ENCODE measurements around the gene MS4A18.

The MS4A18 gene

DNA sequence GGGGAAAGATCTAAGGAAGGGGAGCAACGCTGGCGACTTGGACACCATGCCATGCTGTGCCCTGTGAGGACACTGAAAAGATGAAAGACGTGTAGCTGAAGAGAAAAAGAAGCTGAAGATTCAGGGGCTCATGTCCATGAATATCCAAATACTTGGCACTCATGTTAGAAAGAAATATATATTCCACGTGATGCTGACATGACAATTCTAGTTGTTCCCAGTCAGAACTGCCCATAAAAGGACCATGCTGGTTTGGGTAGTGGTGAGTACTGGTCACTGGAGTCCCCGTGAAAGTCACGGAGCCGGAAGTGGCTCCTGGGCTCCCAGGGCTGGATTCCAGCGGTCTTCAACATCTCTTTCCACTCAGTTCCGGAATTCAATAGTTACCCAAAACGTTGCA, 42.0 kb downstream of the MS4A18 start:
- no peak for DNase-seq (ENCODE audit: low read depth in 2 of 2)

DNA sequence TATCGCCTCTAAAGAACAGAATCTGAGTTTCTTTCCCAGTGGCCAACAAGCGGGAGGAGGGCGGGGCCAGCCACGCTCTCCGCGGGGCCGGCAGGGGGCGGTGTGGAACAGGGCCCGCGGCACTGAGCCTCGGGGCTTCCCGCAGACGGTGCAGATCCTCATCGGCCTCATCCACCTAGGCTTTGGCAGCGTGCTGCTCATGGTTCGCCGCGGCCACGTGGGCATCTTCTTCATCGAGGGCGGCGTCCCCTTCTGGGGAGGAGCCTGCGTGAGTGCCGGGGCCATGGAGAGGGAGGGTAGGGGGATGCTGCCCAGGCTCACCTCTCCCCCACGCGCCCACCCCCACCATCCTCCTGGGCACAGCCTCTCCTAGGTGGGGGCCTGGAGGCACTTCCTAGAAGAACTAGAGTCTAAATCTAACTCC, 42.9 kb downstream of the MS4A18 start:
- DNase-seq (ENCODE audit: low read depth in 2 of 2): peak in 1 of 2 experiments; percentile 31

GRCh38 chr11:60768202-60768601, 43.7 kb downstream of the MS4A18 start:
- no peak for DNase-seq (ENCODE audit: low read depth in 2 of 2)

DNA sequence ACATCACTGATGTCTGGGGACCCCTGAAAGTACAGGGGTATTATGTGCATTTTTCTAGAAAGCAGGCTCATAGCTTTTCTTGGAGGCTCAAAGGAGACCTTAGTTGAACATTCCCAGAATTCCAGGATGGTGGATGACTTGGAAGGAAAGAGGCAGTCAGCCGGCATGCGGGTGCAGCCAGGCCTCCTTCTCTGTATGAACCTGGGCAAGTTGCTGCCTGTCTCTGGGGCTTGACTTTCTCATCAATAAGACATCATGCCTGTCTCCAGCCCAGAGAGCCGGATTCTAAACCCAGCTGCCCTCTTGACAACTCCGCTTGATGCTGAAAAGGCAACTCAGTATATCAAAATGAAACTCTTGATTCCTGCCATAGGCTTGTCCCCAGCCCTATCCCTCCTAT, 44.8 kb downstream of the MS4A18 start:
- DNase-seq (ENCODE audit: low read depth in 2 of 2): no peak

- DNase-seq (ENCODE audit: low read depth in 2 of 2): no peak
Measured at GRCh38 chr11:60769811-60770210, 45.3 kb downstream of the MS4A18 start.

- no peak for DNase-seq (ENCODE audit: low read depth in 2 of 2)
Measured at GRCh38 chr11:60771146-60771545, 46.6 kb downstream of the MS4A18 start.

DNA sequence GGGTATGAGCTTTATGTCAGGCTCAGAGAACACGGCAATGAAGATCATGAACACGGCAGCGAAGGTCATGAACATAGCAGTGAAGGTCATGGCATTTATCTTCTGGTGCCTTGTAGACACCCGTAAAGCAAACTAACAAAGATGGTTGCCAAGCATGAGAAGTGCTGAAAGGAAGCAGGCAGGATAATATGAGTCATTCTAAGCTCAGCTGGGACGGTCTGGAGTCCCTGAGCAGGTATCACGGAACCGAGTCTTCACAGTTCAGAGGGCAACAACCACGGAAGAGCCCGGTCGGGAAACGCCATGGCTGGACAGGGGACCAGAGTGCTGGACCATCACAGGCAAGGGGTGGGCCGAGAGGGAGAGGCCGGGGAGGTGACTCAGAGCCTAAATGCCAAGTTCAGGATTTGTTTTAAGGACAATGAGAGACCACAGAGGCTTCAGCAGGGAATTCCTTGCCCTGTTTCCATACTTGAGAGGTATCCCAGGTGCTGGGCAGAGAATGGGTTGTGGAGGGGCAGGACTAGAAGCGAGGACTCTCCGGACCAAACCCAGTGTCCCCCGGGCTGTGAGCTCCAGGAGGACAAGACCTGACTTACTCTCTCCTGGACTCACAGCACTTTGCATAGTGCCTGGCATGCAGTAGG, 47.5 kb downstream of the MS4A18 start:
- no peak for DNase-seq (ENCODE audit: low read depth in 2 of 2)

DNA sequence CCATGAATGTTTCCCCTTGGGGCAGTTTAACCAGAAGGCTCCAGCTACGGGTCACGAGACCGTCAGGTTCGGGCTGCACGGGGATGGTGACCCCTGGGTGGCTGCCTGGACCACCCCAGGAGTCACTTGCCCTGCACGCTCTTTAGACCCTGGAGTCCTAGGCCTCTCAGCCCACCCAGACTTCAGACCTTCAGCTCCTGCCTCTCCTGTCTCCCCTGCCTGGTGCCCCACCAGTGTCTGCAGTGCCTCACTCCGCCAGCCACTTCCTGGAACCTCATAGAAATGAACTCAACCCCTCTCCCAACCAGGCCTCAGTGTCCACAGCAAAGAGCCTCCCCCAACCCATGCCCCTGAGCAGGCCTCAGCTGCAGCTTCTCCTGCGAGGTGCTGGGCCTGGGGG, 48.1 kb downstream of the MS4A18 start:
- DNase-seq (ENCODE audit: low read depth in 2 of 2): no peak

GRCh38 chr11:60774726-60775125, 50.2 kb downstream of the MS4A18 start:
- DNase-seq (ENCODE audit: low read depth in 2 of 2): no peak

DNA sequence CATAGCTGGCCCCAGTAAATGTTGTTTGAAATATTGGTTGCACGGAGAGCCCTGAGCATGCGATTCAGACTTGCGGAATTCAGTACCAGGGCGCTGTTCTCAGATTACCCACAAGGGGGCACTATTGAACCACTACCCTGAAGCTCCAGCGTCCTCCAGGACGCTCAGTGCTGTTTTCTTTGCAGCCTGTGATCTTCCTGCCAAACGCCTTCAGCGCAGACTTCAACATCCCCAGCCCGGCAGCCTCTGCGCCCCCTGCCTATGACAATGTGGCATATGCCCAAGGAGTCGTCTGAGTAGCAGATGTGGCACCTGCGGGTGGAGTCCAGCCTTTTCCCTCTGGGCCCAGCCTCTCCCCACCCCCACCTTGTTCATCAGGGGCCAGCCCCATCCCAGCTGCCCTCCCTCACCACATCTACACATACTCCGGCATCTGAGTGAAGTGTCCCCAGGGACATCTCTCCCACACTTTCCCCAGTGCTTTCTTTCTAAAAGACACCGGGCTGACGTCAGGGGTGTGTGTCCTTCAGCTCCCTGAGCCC, 51.0 kb downstream of the MS4A18 start:
- DNase-seq (ENCODE audit: low read depth in 2 of 2): peak; percentile 67 to 87

DNA sequence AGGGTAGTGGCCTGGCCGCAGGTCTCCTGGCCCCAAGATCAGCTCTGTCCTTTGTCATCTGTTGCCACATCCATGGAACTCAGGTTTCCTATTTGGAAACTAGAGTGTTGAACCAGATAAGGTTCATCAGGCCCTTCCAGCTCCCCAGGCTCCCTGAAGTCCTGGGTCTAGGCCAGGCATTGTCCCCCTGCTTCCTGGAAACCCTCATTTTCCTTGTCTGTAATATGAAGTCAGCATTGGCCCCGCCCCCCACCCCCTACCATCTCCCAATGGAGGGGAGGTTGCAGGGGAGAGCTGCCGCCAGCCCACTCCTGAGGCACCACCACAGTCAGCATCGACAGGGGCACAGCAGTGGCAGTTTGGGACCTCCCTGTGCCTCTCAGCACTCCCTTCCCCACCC, 51.6 kb downstream of the MS4A18 start:
- DNase-seq (ENCODE audit: low read depth in 2 of 2): no peak

GRCh38 chr11:60777106-60777505, 52.6 kb downstream of the MS4A18 start:
- no peak for DNase-seq (ENCODE audit: low read depth in 2 of 2)

GRCh38 chr11:60777572-60777971, 53.1 kb downstream of the MS4A18 start:
- DNase-seq (ENCODE audit: low read depth in 2 of 2): no peak

GRCh38 chr11:60780065-60780464, 55.5 kb downstream of the MS4A18 start:
- DNase-seq (ENCODE audit: low read depth in 2 of 2): no peak

DNA sequence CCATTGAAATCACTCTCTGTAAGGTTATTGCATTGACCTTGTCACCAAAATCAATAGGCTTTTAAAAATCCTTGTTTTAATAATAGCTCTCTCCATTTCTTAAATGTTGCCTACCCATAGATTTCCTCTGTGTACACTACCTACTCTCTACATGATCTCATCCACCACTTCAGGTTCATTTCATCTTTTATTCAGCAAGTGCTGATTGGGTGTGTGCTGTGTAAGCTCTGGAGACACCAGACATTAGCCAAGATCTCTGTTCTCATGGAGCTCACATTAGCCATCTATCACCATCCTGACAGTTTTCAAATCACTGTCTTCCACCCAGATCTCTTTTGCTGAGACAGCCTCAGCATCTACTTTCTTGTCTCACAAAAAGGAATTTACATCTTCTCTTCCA, 56.3 kb downstream of the MS4A18 start:
- DNase-seq (ENCODE audit: low read depth in 2 of 2): no peak

DNA sequence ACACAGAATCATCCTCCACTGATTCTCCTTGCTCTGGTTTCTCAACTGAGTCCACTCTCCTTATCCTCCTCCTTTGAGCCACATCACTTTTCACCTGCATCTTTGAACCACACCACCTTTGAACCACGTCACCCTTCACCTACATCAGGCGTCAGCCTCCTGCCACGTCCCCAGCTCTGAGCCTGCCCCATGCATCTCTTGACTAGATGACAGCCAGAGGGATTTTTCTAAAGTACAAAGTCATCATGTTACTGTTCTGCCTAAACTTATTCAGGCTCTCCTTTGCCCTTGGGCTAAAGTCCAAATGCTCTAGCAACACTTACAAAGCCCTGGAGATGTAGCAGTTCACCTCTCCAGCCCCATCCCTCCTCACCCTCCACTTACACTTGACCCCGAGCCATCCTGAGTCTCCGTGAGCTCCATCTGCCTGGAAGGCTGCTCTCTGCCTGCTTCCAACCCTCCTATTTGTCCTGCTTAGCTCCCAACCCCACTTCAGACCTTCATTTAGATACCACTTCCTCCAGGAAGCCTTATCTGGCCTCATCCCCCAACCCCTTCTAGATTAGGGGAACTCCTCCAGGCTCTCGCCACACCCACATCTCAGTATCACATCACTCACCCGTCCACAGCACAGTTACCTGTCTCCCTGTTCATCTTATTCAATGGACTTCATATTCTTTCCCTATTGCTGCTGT, 56.9 kb downstream of the MS4A18 start:
- DNase-seq (ENCODE audit: low read depth in 2 of 2): no peak

DNA sequence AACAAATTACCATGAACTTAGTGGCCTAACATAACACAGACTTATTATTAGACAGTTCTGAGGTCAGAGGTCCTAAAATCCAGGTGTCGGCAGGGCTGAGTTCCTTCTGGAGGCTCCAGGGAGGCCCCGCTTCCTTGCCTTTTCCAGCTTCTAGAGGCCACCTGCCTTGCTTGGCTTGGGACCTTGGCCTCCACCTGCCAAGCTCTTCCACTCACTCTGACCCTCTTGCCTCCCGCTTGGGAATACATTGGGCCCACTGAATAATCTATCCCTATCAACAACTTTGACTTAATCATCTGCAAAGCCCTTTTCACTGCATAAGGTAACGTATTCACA, 57.4 kb downstream of the MS4A18 start:
- no peak for DNase-seq (ENCODE audit: low read depth in 2 of 2)

DNA sequence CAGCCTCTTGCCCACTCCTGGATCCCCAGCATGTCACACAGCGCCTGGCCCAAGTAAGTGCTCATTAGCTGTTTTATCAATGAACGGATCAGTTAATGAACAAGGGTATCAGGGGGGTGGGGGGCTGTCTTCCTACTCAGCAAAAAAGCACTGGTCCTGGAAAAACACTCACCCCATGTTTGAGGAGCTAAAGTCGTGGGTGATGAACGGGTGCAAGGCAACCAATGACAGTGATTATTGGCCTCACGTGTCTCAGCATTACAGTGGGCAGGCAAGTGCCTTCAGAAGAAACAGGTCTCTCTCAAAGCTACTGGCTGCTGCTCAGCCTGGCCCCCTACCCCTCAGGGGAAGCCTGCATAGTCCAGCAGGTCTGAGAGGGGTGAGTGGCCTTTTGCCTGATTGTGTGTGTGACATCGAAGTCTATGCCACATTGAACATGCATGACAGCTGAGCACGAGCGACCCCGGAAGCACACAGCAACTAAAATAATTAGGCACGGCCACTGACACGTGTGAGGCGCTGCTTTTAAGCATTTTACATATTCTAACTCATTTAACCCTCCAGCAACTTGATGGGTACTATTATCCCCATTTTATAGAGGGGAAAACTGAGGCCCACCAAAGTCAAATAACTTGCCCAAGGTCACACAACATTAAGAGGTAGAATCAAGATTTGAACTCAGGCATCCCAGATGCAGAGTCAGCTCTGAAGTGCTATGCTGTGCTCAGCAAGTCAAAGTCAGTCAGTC, 58.0 kb downstream of the MS4A18 start:
- no peak for DNase-seq (ENCODE audit: low read depth in 2 of 2)

- no peak for DNase-seq (ENCODE audit: low read depth in 2 of 2)
Measured at GRCh38 chr11:60783141-60783484, 58.6 kb downstream of the MS4A18 start.

DNA sequence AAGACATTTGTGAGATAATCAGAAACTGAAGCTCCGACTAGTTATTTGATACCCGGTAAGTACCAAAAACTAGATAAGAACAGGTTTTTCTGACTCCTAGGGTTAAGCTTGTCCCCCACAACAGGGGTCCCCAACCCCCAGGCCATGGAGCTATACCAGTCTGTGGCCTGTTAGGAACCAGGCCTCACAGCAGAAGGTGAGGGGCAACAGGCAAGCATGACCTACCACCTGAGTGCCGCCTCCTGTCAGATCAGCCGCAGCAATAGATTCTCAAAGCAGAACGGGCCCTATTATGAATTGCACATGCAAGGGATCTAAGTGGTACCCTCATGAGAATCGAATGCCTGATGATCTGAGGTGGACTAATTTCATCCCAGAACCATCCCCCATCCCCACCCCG, 59.4 kb downstream of the MS4A18 start:
- DNase-seq (ENCODE audit: low read depth in 2 of 2): no peak

DNA sequence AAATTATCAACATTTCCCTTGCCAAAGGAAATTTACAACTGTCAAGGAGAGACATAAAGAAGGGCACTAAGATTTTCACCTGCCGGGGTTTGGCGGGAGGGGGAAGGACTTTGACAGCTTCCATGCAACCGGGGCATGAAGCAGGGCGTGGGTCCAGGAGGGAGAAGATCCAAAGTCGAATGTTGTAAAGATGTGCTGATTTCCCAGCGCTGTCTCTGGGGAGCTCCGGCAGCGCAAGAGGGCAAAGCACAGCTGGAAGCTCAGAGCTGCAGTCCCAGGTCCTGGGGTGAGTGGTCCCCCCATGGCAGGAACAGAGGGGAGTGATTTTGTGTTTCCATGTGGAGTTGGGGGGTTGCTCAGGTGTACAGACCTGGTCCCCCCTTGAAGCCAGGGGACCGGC, 60.6 kb downstream of the MS4A18 start, which contains the start of gene MS4A10:
MS4A10 (plus strand) TSS at position 198 of the 400 bp plus-strand sequence. CDS start 5,003 bp downstream, outside the sequence.
- DNase-seq (ENCODE audit: low read depth in 2 of 2): no peak

DNA sequence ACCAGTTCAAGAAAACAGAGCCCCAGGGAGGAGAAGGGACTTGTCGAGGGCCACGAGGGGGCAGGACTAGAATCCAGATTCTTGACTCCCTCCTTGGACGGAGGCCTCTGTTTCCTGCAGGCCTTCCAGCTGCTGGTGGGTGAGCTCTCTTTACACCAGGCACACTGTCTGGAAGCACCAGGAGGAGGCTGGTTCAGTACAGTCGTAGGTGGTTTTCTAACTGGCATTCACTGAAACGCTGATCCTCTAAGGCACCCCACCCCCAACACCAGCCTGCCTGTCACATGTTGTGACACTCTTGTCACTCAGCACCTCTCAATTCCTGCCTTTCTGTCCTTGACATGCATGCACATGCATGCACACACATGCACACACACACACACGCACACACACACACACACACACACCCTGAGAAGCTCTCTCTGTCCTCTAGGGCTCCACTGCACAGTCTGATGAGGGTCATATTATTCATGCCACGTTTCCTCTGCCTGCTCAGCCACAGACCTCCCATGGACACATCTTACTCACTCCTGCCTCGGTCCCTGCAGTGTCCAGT, 61.4 kb downstream of the MS4A18 start:
- DNase-seq (ENCODE audit: low read depth in 2 of 2): no peak

All from stimulated activated CD4-positive, alpha-beta T cell treated with anti-CD3 and anti-CD28 coated beads, Interleukin-12 subunit alpha, Interleukin-12 subunit beta, amount 100 ng/mL, for 24 hours (primary cell).